Suprapubic skin (tissue), 4 donors: Measurements from ENCODE around the gene NOC3L. TPM values are rescaled to one million over a fixed set of nuclear protein-coding genes. Genes with fewer than 3 reads are reported as not detected.
A peak's percentile ranks its signal among the peaks of the same experiment; 100 is the strongest.

Experiments
- DNase-seq, 2 donors: peaks; one replicate each; pipeline ENCODE4 v3.0.0-alpha.2; 2019; ENCODE audit warnings: low spot score in 2 of 2
- H3K27ac ChIP-seq: fragments of 200-600 bp; sonication (generic); one replicate; pipeline ENCODE4 v1.5.1; 2019
- H3K27me3 ChIP-seq: fragments of 200-600 bp; sonication (generic); one replicate; pipeline ENCODE4 v1.5.1; 2019
- H3K36me3 ChIP-seq: fragments of 200-600 bp; sonication (generic); one replicate; pipeline ENCODE4 v1.5.1; 2019
- H3K4me1 ChIP-seq: fragments of 200-600 bp; sonication (generic); one replicate; pipeline ENCODE4 v1.5.1; 2019
- H3K4me3 ChIP-seq: fragments of 200-600 bp; sonication (generic); one replicate; pipeline ENCODE4 v1.5.1; 2019; ENCODE audit warnings: mild to moderate bottlenecking
- H3K9me3 ChIP-seq: fragments of 200-600 bp; sonication (generic); one replicate; pipeline ENCODE4 v1.5.1; 2019
- EP300 ChIP-seq: sonication (generic); formaldehyde crosslinking; IDR thresholded peaks from one replicate; pipeline ENCODE4 v1.6.1; 2017; ENCODE audit warnings: antibody characterized with exemption
- POLR2A ChIP-seq, 2 donors: fragments of 450-650 bp; IDR thresholded peaks; one replicate each; pipeline ENCODE4 v1.6.1; 2017; ENCODE audit warnings: antibody characterized with exemption in 2 of 2, mild to moderate bottlenecking in 2 of 2, moderate library complexity in 2 of 2
- POLR2AphosphoS5 ChIP-seq, 3 donors: sonication (generic); formaldehyde crosslinking; IDR thresholded peaks; one replicate each; pipeline ENCODE4 v1.6.1; 2017; ENCODE audit warnings: antibody characterized with exemption in 3 of 3
- WGBS: methylation state at CpG from one replicate; pipeline ENCODE4 v1.1.5; 2018; 5-methylcytosine and 5-hydroxymethylcytosine counted together
- total RNA-seq, 4 donors: library from RNA; depleted of rRNA; stranded (reverse); fragments of >200 nt; gene quantifications; one replicate each; pipeline ENCODE4 v1.1.0, GENCODE V29; 2016
- TF ChIP-seq, protein P1 (sequence below), 2 donors: fragments of 200-600 bp in 1 of 2; fragments of 450-650 bp in 1 of 2; sonication (generic) in 1 of 2; IDR thresholded peaks; one replicate each; pipeline ENCODE4 v1.5.1; 2016 to 2019; ENCODE audit warnings: antibody characterized with exemption in 2 of 2, mild to moderate bottlenecking in 1 of 2, moderate library complexity in 1 of 2

NOC3L gene
- total RNA-seq, 4 donors from 2014 or later: 10.0 to 25.3 (median 12.8) TPM

DNA sequence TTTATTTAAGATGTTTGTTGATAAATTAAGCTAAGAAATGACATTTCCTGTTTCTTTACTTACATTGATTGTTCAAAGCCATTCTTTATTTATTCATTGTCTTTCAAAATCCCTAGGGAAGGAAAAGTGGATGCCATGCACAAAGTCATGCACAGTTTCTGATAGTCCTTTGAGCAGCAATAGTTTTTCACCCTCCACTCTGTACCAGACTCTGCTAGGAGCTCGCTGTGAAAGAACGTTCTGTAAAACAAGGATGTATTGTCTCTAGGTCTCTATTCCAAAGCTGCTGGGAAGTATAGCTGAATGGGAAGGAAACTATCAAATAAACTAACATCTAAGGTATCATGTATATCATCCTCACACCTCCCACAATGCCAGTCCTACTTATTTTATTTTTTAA, 7.8 kb upstream of the NOC3L start:
- DNase-seq: no peak
- TF ChIP-seq, protein P1, sequence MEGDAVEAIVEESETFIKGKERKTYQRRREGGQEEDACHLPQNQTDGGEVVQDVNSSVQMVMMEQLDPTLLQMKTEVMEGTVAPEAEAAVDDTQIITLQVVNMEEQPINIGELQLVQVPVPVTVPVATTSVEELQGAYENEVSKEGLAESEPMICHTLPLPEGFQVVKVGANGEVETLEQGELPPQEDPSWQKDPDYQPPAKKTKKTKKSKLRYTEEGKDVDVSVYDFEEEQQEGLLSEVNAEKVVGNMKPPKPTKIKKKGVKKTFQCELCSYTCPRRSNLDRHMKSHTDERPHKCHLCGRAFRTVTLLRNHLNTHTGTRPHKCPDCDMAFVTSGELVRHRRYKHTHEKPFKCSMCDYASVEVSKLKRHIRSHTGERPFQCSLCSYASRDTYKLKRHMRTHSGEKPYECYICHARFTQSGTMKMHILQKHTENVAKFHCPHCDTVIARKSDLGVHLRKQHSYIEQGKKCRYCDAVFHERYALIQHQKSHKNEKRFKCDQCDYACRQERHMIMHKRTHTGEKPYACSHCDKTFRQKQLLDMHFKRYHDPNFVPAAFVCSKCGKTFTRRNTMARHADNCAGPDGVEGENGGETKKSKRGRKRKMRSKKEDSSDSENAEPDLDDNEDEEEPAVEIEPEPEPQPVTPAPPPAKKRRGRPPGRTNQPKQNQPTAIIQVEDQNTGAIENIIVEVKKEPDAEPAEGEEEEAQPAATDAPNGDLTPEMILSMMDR (IDR thresholded peaks at IDR 0.05): no peak
- TF ChIP-seq POLR2A (IDR thresholded peaks at IDR 0.05) (no peak), POLR2AphosphoS5 (IDR thresholded peaks at IDR 0.05) (no peak), EP300 (no peak)
- peaks cover 12% of the 10 kb centered on the region for H3K27me3 ChIP-seq
- no peak overlapping the region for H3K27ac ChIP-seq
- H3K36me3 ChIP-seq: no peaks in the 10 kb centered on the region
- 64% methylated on average over 2 of the region's 2 CpGs for WGBS
- H3K4me1 ChIP-seq: no peaks in the 10 kb centered on the region
- no peaks in the 10 kb centered on the region for H3K9me3 ChIP-seq
- no peak overlapping the region for H3K4me3 ChIP-seq

GRCh38 chr10:94366382-94366781, 3.6 kb upstream of the NOC3L start:
- TF ChIP-seq, protein P1 (IDR thresholded peaks at IDR 0.05): no peak
- TF ChIP-seq POLR2A (IDR thresholded peaks at IDR 0.05): no peak
- TF ChIP-seq POLR2AphosphoS5 (IDR thresholded peaks at IDR 0.05): no peak
- TF ChIP-seq EP300: no peak
- Histone ChIP-seq H3K27ac (no peak overlapping the region), H3K27me3 (no peaks in the 10 kb centered on the region), H3K4me3 (no peak overlapping the region), H3K36me3 (no peaks in the 10 kb centered on the region), H3K4me1 (peaks cover 15% of the 10 kb centered on the region), H3K9me3 (no peaks in the 10 kb centered on the region)
- no peak for DNase-seq
- 91% methylated on average over 3 of the region's 3 CpGs for WGBS

DNA sequence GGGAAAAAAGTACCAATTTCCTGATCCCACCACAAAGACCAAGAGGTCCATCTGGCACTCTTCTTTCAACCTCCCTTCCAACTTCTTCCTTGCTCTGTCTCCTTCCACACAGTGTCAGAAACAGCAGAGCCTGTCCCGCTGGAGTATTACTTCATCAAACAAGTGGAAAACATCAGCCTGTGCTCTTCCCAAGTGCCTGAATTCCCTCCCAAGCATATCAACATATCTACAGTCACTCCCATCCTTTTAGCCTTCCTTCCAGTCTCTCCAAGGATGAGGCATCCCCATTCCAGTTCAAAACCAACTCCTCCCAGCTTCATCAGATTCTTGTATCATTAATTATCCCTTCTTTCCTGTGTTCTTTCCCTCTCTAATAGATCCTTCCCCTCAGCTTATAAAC, 1.7 kb upstream of the NOC3L start:
- DNase-seq: no peak
- 69% methylated on average over 1 of the region's 1 CpG for WGBS
- no peak for TF ChIP-seq EP300
- no peak for TF ChIP-seq POLR2AphosphoS5 (IDR thresholded peaks at IDR 0.05)
- TF ChIP-seq POLR2A (IDR thresholded peaks at IDR 0.05): no peak
- TF ChIP-seq, protein P1 (IDR thresholded peaks at IDR 0.05): no peak
- H3K27ac ChIP-seq: no peak overlapping the region
- H3K27me3 ChIP-seq: no peaks in the 10 kb centered on the region
- no peaks in the 10 kb centered on the region for H3K36me3 ChIP-seq
- H3K4me3 ChIP-seq: no peak overlapping the region
- H3K9me3 ChIP-seq: no peaks in the 10 kb centered on the region
- peaks cover 22% of the 10 kb centered on the region for H3K4me1 ChIP-seq

GRCh38 chr10:94363251-94363565, 469 bp upstream of the NOC3L start:
- 43% methylated on average over 8 of the region's 8 CpGs for WGBS
- Histone ChIP-seq H3K4me3 (peak overlapping the region; percentile 78), H3K36me3 (peaks cover 10% of the 10 kb centered on the region), H3K9me3 (no peaks in the 10 kb centered on the region), H3K4me1 (peaks cover 22% of the 10 kb centered on the region), H3K27ac (no peak overlapping the region), H3K27me3 (no peaks in the 10 kb centered on the region)
- TF ChIP-seq, protein P1 (IDR thresholded peaks at IDR 0.05): no peak
- no peak for TF ChIP-seq POLR2AphosphoS5 (IDR thresholded peaks at IDR 0.05)
- no peak for TF ChIP-seq POLR2A (IDR thresholded peaks at IDR 0.05)
- no peak for TF ChIP-seq EP300
- no peak for DNase-seq

DNA sequence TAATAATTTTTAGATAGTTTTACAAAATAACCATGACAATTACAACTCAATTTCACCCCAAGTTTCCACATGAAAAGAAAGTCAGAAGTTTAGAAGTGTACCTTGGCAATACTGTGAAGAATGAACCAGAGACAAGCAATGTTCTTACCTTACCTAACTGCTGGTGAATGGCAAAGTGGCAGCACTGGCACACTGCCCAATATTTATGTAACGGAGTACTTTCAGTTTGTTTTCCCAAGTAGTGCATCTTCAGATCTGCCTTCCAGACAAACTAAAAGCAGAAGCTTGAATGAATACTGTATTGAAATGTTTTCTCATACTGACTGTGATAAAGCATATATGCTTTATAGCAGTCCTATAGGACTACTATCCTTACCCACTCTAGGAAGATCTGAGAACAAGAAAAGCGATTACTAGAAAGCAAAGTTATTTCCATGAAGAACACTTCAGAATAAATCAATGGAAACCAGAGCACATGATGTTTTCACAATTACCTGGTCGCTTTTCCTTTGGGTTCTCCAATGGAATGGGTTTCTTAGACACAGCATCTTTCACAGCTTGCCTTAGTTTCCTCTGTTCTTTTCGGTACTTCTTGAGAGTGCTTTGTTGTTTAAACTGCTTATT, 1.5 kb downstream of the NOC3L start:
- 59% methylated on average over 4 of the region's 4 CpGs for WGBS

More for the DNA sequence above, 1.5 kb downstream of the NOC3L start:
- Histone ChIP-seq H3K36me3 (peaks cover 22% of the 10 kb centered on the region), H3K27me3 (no peaks in the 10 kb centered on the region), H3K4me1 (peaks cover 22% of the 10 kb centered on the region), H3K9me3 (no peaks in the 10 kb centered on the region), H3K4me3 (peak overlapping the region; percentile 78), H3K27ac (no peak overlapping the region)
- TF ChIP-seq POLR2AphosphoS5 (IDR thresholded peaks at IDR 0.05) (no peak), EP300 (no peak), POLR2A (IDR thresholded peaks at IDR 0.05) (no peak)
- TF ChIP-seq, protein P1 (IDR thresholded peaks at IDR 0.05): no peak
- DNase-seq: no peak
